Peyer's patch (tissue), 4 donors: ENCODE measurements around the gene PCK1.

Experiments used
- CTCF ChIP-seq, 6 experiments: fragments of 450-650 bp in 4 of 6; fragments of 200-600 bp in 2 of 6; sonication (generic) in 1 of 6; IDR thresholded peaks; one replicate each; pipeline ENCODE4 v1.5.1; 2017 to 2019; ENCODE audit warnings: antibody characterized with exemption in 6 of 6, mild to moderate bottlenecking in 3 of 6, moderate library complexity in 1 of 6
- POLR2A ChIP-seq, 2 donors: fragments of 450-650 bp; IDR thresholded peaks; one replicate each; pipeline ENCODE4 v1.5.1; 2017; ENCODE audit warnings: antibody characterized with exemption in 2 of 2, mild to moderate bottlenecking in 2 of 2, moderate library complexity in 2 of 2

DNA sequence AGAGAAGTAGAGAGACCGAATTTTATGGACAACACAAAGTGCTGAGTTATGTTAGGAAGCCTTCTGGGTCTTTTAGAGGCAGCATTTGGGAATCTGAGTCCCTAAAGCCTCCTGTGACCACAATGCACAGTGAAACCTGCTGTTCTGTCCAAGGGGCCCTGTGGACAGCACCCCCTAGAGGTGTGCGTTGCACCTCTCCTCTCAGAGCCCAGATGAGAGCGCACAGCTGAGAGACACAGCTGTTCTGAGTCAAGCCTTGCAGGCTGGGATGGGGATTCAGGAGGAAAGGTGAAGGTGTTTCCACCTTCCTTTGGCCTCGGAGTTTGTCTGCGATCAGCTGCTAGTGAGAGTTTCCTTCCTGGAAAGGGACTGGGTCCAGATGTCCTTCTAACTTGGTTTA is 13.0 kb downstream of the PCK1 start:
- peak in 1 of 6 experiments; percentile 39 for TF ChIP-seq CTCF (IDR thresholded peaks at IDR 0.05)
- TF ChIP-seq POLR2A (IDR thresholded peaks at IDR 0.05): no peak
